Neural crest cell (in vitro differentiated cells): ENCODE results near the gene IGF2BP3. TPM values are rescaled to one million over a fixed set of nuclear protein-coding genes. Genes with fewer than 3 reads are reported as not detected.

Source experiments
- DNase-seq: peaks from one replicate; pipeline ENCODE4 v3.0.0; 2021; ENCODE audit warnings: low read depth, mixed read lengths, low spot score
- H3K27ac Mint-ChIP-seq: one replicate; pipeline ENCODE4 v1.8.0; 2021; ENCODE audit warnings: mild to moderate bottlenecking, mixed read lengths; ENCODE audit not compliant: unreplicated experiment
- H3K27me3 Mint-ChIP-seq: 2 replicates; pipeline ENCODE4 v1.8.0; 2021; ENCODE audit warnings: low read depth, mild to moderate bottlenecking, mixed read lengths
- H3K36me3 Mint-ChIP-seq: 2 replicates; pipeline ENCODE4 v1.8.0; 2021; ENCODE audit warnings: low read depth, mild to moderate bottlenecking, mixed read lengths
- H3K4me1 Mint-ChIP-seq: 2 replicates; pipeline ENCODE4 v1.8.0; 2021; ENCODE audit warnings: mixed read lengths
- H3K4me3 Mint-ChIP-seq: one replicate; pipeline ENCODE4 v1.8.0; 2021; ENCODE audit warnings: mild to moderate bottlenecking, mixed read lengths
- H3K9me3 Mint-ChIP-seq: 2 replicates; pipeline ENCODE4 v1.8.0; 2021; ENCODE audit warnings: mixed read lengths
- total RNA-seq: library from RNA; stranded (reverse); gene quantifications from 2 replicates; pipeline ENCODE4 v1.2.1, GENCODE V29; 2021
- TF ChIP-seq, protein P1 (sequence below): fragments of 200-600 bp; sonication (generic); conservative IDR thresholded peaks from 2 replicates; pipeline ENCODE4 v1.5.0; 2021; ENCODE audit warnings: antibody characterized with exemption, mild to moderate bottlenecking

IGF2BP3 gene
- total RNA-seq, 1 donor from 2014 or later: 117 TPM

DNA sequence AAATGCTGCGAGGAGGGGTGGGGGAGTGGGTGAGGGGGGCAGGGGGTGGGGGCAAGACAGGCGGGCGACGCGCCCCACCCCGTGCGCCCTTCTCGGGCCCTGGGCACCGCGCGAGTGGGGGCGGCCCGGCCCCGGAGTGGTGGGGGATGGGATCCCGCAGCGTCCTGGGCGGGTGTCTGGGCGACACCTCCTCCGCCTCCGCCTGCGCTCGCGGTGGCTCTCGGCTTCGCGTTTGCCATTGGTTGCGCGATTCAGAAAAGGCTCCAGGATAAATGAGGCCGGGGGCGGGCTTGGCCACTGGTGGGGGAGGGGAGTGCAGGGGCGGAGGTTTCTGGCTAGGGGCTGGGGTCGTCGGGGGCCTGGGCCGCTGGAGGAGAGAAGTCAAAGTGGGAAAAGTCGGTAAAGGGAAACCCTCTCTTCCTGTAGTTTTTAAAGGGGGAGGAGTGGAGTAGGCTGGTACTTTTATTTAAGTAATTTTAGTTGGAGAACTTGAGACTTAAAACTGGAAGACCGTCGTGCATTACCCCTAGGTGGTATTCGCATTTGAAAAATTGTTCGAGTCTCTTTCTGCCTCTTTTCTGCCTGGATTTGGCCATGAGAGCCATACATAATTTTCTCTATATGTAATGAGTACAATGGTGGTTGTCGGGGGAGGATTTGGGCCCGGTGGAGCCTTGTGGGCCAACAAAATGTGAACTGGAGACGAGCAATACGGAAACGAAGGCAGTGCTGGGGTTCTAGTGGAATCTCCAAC lies 992 bp upstream of the IGF2BP3 start:
- Mint-ChIP-seq H3K27ac (peak overlapping the region; percentile 98), H3K4me1 (peaks cover 43% of the 10 kb centered on the region), H3K9me3 (no peaks in the 10 kb centered on the region), H3K27me3 (peaks cover 11% of the 10 kb centered on the region), H3K4me3 (peak overlapping the region; percentile 98), H3K36me3 (peaks cover 2% of the 10 kb centered on the region)
- TF ChIP-seq, protein P1, sequence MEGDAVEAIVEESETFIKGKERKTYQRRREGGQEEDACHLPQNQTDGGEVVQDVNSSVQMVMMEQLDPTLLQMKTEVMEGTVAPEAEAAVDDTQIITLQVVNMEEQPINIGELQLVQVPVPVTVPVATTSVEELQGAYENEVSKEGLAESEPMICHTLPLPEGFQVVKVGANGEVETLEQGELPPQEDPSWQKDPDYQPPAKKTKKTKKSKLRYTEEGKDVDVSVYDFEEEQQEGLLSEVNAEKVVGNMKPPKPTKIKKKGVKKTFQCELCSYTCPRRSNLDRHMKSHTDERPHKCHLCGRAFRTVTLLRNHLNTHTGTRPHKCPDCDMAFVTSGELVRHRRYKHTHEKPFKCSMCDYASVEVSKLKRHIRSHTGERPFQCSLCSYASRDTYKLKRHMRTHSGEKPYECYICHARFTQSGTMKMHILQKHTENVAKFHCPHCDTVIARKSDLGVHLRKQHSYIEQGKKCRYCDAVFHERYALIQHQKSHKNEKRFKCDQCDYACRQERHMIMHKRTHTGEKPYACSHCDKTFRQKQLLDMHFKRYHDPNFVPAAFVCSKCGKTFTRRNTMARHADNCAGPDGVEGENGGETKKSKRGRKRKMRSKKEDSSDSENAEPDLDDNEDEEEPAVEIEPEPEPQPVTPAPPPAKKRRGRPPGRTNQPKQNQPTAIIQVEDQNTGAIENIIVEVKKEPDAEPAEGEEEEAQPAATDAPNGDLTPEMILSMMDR: no peak
- peak; percentile 89 for DNase-seq

DNA sequence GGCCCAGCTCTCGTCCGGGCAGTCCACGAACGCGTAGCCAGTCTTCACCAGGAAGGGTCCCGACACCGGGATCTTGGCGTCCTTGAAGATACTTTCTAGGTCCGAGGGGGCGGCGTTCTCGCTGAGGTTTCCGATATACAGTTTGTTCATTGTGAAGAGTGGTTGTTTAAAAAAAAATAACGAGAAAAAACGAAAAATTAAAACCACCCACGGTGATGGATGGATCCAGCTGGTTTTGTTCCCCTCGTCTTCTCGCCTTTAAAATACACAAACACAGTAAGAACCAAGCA lies 385 bp downstream of the IGF2BP3 start:
- H3K27me3 Mint-ChIP-seq: peaks cover 11% of the 10 kb centered on the region
- peaks cover 46% of the 10 kb centered on the region for H3K4me1 Mint-ChIP-seq
- DNase-seq: peak; percentile 20
- no peaks in the 10 kb centered on the region for H3K9me3 Mint-ChIP-seq
- TF ChIP-seq, protein P1: no peak
- peaks cover 6% of the 10 kb centered on the region for H3K36me3 Mint-ChIP-seq
- peak overlapping the region; percentile 98 for H3K4me3 Mint-ChIP-seq
- H3K27ac Mint-ChIP-seq: peak overlapping the region; percentile 98

DNA sequence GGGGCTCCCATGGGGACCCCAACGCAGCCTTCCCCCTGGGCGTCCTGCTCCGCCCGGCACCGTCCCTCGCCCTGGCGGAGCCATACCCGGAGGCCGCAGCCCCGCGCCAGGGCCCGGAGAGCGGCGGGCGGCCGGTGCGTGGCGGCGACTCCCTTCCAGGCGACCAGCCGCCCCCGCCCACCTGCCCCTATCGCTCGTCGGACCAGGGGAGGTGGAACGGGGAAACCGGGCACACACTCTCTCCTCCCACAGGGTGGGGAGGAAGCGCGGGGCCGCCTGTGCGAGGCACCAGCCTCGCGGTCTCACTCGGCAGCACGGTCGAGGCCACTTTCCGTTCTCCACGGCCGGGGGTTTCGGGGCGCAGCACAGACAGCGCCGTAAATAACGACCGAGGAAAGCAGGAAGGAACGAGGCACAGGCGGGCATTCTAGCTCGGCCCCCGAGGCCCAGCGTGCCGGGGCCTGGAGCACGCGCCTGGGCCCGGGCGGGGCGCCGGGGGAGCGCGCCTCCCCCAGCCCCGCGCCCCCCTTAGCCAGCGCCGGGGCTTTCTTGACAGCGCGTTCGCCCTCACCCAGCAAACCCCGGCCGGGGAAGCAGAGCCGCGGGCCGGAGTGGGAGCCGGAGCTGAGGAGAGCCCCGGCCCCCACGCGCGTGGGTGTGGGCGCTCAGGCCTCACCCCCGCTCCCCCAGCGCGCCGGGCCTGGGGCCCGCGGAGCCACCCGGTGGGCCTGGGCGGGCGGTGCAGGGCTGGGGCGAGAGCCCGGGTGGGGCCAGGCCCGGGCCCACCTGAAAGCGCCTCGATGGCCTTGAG lies 936 bp downstream of the IGF2BP3 start:
- Mint-ChIP-seq H3K36me3 (peaks cover 7% of the 10 kb centered on the region), H3K27me3 (peaks cover 8% of the 10 kb centered on the region), H3K9me3 (no peaks in the 10 kb centered on the region), H3K27ac (peak overlapping the region; percentile 81), H3K4me1 (peaks cover 44% of the 10 kb centered on the region), H3K4me3 (peak overlapping the region; percentile 98)
- TF ChIP-seq, protein P1: peak; percentile 24
- DNase-seq: peak; percentile 13

DNA sequence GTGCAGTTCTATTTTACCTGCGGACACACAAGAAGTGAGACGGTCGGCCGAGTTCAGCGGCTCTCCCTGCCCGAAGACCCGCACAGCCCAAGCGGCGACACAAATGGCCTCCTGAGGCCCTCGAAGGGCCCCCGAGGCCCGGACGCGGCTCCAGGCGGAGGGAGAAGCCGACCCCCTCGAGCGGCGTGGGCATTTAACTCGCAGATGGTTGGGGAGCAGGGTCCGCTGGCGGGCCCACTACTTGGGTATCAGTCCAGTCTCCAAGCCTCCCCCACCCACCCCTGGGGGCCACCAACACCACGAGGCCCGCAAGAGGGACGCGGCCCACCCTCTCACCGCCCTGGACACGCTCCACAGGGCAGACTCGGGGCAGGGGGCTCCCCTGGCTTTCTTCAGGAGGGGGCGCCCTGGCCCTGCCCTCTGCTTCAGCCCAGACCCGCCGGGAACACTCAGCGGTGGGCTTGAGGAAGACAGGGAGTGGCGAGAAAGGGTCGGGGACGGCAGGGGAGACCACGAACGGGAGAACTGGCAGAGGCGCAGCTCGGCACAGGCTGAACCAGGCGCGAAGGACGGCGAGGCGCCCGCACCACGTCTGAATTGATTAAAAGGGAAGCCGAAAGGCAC lies 1.7 kb downstream of the IGF2BP3 start:
- Mint-ChIP-seq H3K36me3 (peaks cover 7% of the 10 kb centered on the region), H3K27ac (peak overlapping the region; percentile 96), H3K4me3 (peak overlapping the region; percentile 99), H3K27me3 (peaks cover 7% of the 10 kb centered on the region), H3K4me1 (peaks cover 48% of the 10 kb centered on the region), H3K9me3 (no peaks in the 10 kb centered on the region)
- peak; percentile 20 for DNase-seq
- TF ChIP-seq, protein P1: no peak

DNA sequence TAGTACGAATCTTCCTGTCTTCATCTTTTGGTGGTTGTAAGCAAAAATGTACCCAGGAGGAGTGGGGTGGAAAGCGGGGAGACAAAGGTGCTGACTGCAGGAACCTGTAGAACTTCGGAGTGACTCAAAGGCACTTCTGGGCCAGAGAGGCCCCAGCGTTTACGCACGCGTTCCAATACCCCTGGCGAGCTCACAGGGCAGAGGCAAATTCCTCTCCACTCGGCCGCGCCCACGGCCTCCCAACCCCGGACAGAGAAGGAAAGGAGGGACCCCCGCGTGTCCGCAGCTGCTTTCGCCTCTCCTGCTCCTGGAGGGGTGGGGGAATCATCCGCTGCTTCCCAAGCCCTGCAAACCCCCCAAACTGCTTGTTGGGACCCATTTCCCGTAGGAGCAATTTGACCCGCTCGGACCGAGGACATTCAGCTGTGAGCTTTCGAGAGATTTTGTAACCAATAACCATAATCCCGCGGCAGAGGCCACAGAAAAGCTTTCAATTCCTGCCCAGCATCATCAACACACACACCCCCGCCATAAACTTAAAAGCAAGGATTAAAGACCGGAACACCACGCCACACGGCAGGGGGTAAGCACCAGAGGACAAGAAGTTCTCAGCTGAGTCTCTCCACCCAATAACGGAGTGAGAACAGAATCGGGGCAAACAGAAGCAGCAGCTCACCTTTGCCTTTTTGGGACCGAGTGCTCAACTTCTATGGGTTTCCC lies 2.3 kb downstream of the IGF2BP3 start:
- DNase-seq: peak; percentile 13
- peaks cover 9% of the 10 kb centered on the region for H3K36me3 Mint-ChIP-seq
- peak overlapping the region; percentile 99 for H3K4me3 Mint-ChIP-seq
- peaks cover 49% of the 10 kb centered on the region for H3K4me1 Mint-ChIP-seq
- no peaks in the 10 kb centered on the region for H3K9me3 Mint-ChIP-seq
- H3K27me3 Mint-ChIP-seq: peaks cover 7% of the 10 kb centered on the region
- peak overlapping the region; percentile 96 for H3K27ac Mint-ChIP-seq
- TF ChIP-seq, protein P1: no peak
